ENCODE measurements around the gene KIF24. TPM values are rescaled to one million over a fixed set of nuclear protein-coding genes. Genes with fewer than 3 reads are reported as not detected.
"Not testable (repeated sequence)": the region's sequence is repeated elsewhere in the genome, so short reads cannot be mapped to it uniquely, and the experiment has no call there.

Gene KIF24
- total RNA-seq, 1 donor from 2014 or later, result 2.5 TPM

- no peak for DNase-seq (ENCODE audit: low read depth, low spot score)
Observed at GRCh38 chr9:34328500-34328986, 525 bp downstream of the KIF24 start.

GRCh38 chr9:34326690-34327089 is 2.4 kb downstream of the KIF24 start:
- DNase-seq (ENCODE audit: low read depth, low spot score), result no peak

GRCh38 chr9:34322899-34323591 is 6.0 kb downstream of the KIF24 start:
- no peak for DNase-seq (ENCODE audit: low read depth, low spot score)

- DNase-seq (ENCODE audit: low read depth, low spot score), result no peak
Observed at GRCh38 chr9:34321451-34321850, 7.6 kb downstream of the KIF24 start.

- DNase-seq (ENCODE audit: low read depth, low spot score), result no peak
Observed at GRCh38 chr9:34318163-34318790, 10.8 kb downstream of the KIF24 start.

GRCh38 chr9:34317436-34317835 is 11.6 kb downstream of the KIF24 start:
- DNase-seq (ENCODE audit: low read depth, low spot score), result no peak

GRCh38 chr9:34311499-34312185 is 17.4 kb downstream of the KIF24 start:
- no peak for DNase-seq (ENCODE audit: low read depth, low spot score)

GRCh38 chr9:34310215-34310614 is 18.9 kb downstream of the KIF24 start:
- DNase-seq (ENCODE audit: low read depth, low spot score), result no peak

GRCh38 chr9:34308316-34308715 is 20.8 kb downstream of the KIF24 start:
- DNase-seq (ENCODE audit: low read depth, low spot score), result not testable (repeated sequence)

GRCh38 chr9:34301064-34301463 is 28.0 kb downstream of the KIF24 start:
- not testable (repeated sequence) for DNase-seq (ENCODE audit: low read depth, low spot score)

DNA sequence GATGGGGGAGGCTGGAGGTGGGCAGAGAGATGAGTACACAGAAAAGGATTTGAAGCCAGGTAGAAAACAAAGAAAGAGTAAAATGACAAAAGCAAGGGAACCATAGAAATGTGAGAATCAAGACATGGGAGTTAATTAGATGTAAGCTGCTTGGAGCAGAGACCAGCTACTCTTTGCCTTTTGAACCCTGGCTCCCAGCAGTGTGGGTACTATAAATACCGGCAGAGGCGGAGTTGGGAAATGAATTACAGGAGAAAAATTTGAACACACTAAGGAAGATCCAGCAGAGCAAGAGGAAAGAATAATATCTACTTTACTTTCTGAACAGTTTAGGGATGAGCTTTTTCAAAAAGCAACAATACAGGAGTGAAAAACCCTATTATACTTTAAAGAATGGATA is 36.5 kb downstream of the KIF24 start:
- no peak for DNase-seq (ENCODE audit: low read depth, low spot score)

- DNase-seq (ENCODE audit: low read depth, low spot score), result no peak
Observed at GRCh38 chr9:34291423-34291822, 37.6 kb downstream of the KIF24 start.

DNA sequence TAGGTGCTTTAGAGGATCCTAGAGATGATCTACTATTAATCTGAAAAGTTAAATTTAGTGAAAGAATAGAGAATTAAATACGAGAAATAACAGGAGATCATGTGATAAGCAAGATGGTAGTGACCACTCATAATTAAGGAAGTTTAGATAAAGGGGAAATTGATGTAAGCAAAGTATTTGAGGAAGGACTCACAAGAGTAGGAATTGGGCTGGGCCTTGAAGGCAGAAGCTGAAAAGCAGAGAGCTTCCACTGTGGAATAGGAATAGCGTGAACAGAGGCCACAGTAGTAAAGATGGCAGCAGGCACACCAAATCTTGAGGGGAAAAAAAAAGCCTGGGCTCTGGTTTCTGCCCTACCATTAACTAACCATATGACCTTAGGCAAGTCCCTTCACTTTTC is 38.0 kb downstream of the KIF24 start:
- no peak for DNase-seq (ENCODE audit: low read depth, low spot score)

- DNase-seq (ENCODE audit: low read depth, low spot score), result no peak
Observed at GRCh38 chr9:34289159-34289558, 39.9 kb downstream of the KIF24 start.

DNA sequence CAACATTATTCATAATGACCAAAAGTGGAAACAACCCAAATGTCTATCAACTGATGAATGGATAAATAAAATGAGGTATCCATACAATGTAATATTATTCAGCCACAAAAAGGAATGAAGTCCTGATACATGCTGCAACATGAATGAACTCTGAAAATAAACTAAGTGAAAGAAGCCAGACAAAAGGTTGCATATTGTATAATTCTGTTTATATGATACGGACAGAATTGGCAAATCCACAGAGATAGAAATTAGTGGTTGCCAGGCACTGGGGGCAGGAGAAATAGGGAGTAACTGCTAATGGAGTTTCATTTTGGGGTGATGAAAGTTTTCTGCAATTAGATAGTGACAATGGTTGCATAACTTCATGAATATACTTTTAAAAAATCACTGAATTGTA is 47.0 kb downstream of the KIF24 start:
- no peak for DNase-seq (ENCODE audit: low read depth, low spot score)

GRCh38 chr9:34279411-34279810 is 49.7 kb downstream of the KIF24 start:
- DNase-seq (ENCODE audit: low read depth, low spot score), result peak; percentile 54

Other genes with a start within 250 kb of the KIF24 start
- 17.0 and 19.5 TPM in 2 replicates for gene DCAF12, start 202.6 kb downstream of the KIF24 start, total RNA-seq
- gene UBAP1, start 150.2 kb downstream of the KIF24 start, total RNA-seq, result 35.3 and 38.0 TPM in 2 replicates
- gene NUDT2, start 301 bp upstream of the KIF24 start, total RNA-seq, result 27.0 and 36.1 TPM in 2 replicates
- 3.5 and 5.7 TPM in 2 replicates for gene MYORG, start 47.6 kb upstream of the KIF24 start, total RNA-seq
- gene FAM219A, start 129.3 kb upstream of the KIF24 start, total RNA-seq, result 11.1 and 11.6 TPM in 2 replicates
- not detected in 2 replicates for gene DNAI1, start 129.5 kb upstream of the KIF24 start, total RNA-seq
- 0.07 TPM in 1 of 2 replicates, not detected in the other for gene ENHO, start 193.7 kb upstream of the KIF24 start, total RNA-seq